Activated CD4-positive, alpha-beta T cell treated with anti-CD3 and anti-CD28 coated beads, Interleukin-2, amount 50 U/mL, for 16 hours (primary cell): ENCODE measurements around the gene C2orf42.
"Not testable (repeated sequence)": the region's sequence is repeated elsewhere in the genome, so short reads cannot be mapped to it uniquely, and the experiment has no call there.

Source experiments
- DNase-seq: peaks from one replicate; pipeline ENCODE4 v3.0.0-alpha.2; 2020

Gene C2orf42

GRCh38 chr2:70102323-70102905 lies 88.4 kb downstream of the C2orf42 start:
- not testable (repeated sequence) for DNase-seq

- not testable (repeated sequence) for DNase-seq
Measured at GRCh38 chr2:70101686-70102085, 89.1 kb downstream of the C2orf42 start.

- DNase-seq, result no peak
Measured at GRCh38 chr2:70101174-70101573, 89.6 kb downstream of the C2orf42 start.
